ENCODE results near the gene ARHGAP21.

ARHGAP21 gene

GRCh38 chr10:24568042-24568441, 155.6 kb downstream of the ARHGAP21 start:
- TF ChIP-seq CTCF (IDR thresholded peaks at IDR 0.05), result no peak

GRCh38 chr10:24561453-24561852, 162.2 kb downstream of the ARHGAP21 start:
- no peak for TF ChIP-seq CTCF (IDR thresholded peaks at IDR 0.05)

- TF ChIP-seq CTCF (IDR thresholded peaks at IDR 0.05), result peak; percentile 82
Observed at GRCh38 chr10:24556750-24557742, 166.6 kb downstream of the ARHGAP21 start.

DNA sequence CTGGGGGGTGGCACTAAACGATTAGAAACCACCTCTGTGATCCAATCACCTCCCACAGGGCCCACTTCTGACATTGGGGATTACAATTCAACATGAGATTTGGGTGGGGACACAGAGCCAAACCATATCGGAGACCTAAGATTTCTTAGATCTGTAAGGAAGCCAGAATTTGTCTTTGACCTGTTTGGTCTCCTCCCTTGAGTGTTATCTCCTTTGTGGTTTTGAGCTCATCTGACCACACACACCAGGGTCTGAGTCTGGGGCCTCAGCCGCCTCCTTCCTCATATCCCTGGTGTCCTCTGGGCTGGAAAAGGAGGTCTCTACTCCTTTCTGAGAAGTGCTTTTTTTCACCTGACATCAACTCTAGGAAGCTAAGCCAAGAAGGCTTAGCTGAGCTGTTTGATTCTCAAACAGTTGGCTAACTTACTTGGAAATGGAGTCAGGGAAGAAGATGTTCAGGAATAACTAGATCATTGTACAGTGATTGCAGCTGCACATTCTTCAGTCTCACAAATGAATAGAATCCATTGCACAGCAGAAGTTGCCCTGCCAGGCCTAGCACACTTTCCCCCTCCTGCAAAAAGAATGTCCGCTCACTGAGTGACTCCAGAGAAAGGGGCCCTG, 167.4 kb downstream of the ARHGAP21 start:
- TF ChIP-seq CTCF (IDR thresholded peaks at IDR 0.05), result no peak

DNA sequence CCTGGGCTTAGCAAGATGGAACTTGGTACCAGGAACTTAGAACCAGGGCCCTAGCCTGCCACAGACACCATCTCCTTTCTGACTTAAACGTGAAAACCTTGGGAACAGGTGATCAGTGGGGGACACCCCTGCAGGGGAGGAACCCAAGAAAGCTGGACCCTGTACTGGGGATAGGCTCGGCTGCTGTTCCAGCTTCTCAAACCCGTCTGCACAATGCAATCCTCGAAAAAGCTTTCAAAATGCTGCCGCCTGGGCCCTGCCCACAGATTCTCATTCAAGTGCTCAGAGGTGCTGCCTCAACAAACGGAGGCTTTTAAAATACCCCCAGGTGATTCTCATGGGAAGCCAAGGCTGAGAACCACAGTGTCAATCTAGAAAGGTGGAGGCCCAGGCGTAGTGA, 169.7 kb downstream of the ARHGAP21 start:
- no peak for TF ChIP-seq CTCF (IDR thresholded peaks at IDR 0.05)

DNA sequence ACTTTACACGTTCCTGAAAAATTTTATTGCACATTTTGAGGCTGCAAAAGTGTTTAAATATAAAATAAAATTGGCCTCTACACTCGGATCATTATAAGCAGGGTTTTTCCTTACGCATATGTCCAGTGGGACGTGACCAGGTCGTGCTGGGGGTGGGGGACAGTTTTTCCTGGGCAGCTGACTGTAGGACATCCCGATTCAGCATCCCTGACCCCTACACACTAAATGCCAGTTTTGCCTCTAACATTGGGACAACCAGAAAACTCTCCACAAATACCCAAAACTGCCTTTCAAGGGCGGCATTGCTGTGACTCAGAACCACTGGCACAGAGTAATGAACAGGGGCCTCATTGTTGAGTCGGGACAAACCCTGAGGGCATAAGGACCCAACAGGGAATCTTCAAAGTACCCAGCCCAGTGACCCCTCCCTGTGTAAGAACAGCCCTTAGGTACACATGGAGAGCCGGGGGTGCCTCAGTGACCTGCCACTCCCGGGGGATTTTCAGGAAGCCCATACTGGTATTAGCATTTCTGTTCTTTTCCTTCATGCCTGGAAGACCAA, 170.6 kb downstream of the ARHGAP21 start:
- TF ChIP-seq CTCF (IDR thresholded peaks at IDR 0.05), result no peak

- peak; percentile 59 for TF ChIP-seq CTCF (IDR thresholded peaks at IDR 0.05)
Observed at GRCh38 chr10:24552346-24553016, 171.2 kb downstream of the ARHGAP21 start.
